Panc1 (cell line): ENCODE results near the gene ZBTB37. TPM values are rescaled to one million over a fixed set of nuclear protein-coding genes. Genes with fewer than 3 reads are reported as not detected.

Experiments
- ATAC-seq: fragments of 200-7000 bp; cut with Tn5 transposase; 2 replicates; pipeline ENCODE4 v1.9.1; 2020; ENCODE audit warnings: mild to moderate bottlenecking, moderate library complexity
- BruUV-seq: library from RNA; stranded (reverse); fragments of 400-500 nt; replicated peaks from 2 replicates; lab custom pipeline; 2021; lab: Mats Ljungman, UMichigan
- CTCF ChIA-PET: fragments of 300-600 bp; sonication (Branson Sonifier 250); formaldehyde crosslinking; loops from one replicate; lab custom pipeline; 2022; ENCODE audit warnings: antibody characterized with exemption; lab: Charles Lee
- POLR2A ChIA-PET: fragments of 300-600 bp; sonication (Branson Sonifier 250); formaldehyde crosslinking; loops from one replicate; lab custom pipeline; 2022; ENCODE audit warnings: antibody characterized with exemption; lab: Charles Lee
- DNase-seq: peaks from one replicate; pipeline ENCODE4 v3.0.0-alpha.2; 2010; ENCODE audit warnings: low read depth, low spot score
- H3K27ac ChIP-seq: 2 replicates; pipeline ENCODE4 v1.5.1; 2011; ENCODE audit warnings: mild to moderate bottlenecking, low read length, inconsistent platforms
- H3K27me3 ChIP-seq: fragments of 200-500 bp; sonication (Bioruptor generic); 2 replicates; pipeline ENCODE4 v1.6.0; 2014; ENCODE audit warnings: low read length, inconsistent platforms; ENCODE audit not compliant: control insufficient read depth, insufficient read depth
- H3K36me3 ChIP-seq: fragments of 200-500 bp; sonication (Bioruptor generic); 2 replicates; pipeline ENCODE4 v1.5.1; 2014; ENCODE audit warnings: inconsistent platforms, mild to moderate bottlenecking, low read length, moderate library complexity; ENCODE audit not compliant: control insufficient read depth, insufficient read depth
- H3K4me1 ChIP-seq: 2 replicates; pipeline ENCODE4 v1.5.1; 2011; ENCODE audit warnings: inconsistent platforms, mild to moderate bottlenecking, low read length, moderate library complexity; ENCODE audit not compliant: control insufficient read depth, insufficient read depth
- H3K4me3 ChIP-seq, 2 experiments: 2 replicates each; pipeline ENCODE4 v1.5.1; 2011 to 2012; ENCODE audit warnings: low read depth in 2 of 2, low read length in 2 of 2, mild to moderate bottlenecking in 2 of 2, inconsistent platforms in 1 of 2, moderate library complexity in 1 of 2
- H3K9me3 ChIP-seq: fragments of 200-500 bp; sonication (Bioruptor generic); 2 replicates; pipeline ENCODE4 v1.5.1; 2014; ENCODE audit warnings: low read depth, mild to moderate bottlenecking, inconsistent platforms, low read length, moderate library complexity; ENCODE audit not compliant: control insufficient read depth, insufficient read depth
- POLR2AphosphoS5 ChIP-seq: IDR thresholded peaks from 2 replicates; pipeline ENCODE4 v1.6.1; 2012; ENCODE audit warnings: mild to moderate bottlenecking, low read depth, low read length, moderate library complexity
- SIN3A ChIP-seq: IDR thresholded peaks from 2 replicates; pipeline ENCODE4 v1.6.1; 2012; ENCODE audit warnings: low read depth, mild to moderate bottlenecking, low read length, moderate library complexity, borderline replicate concordance; ENCODE audit not compliant: insufficient read depth
- TCF7L2 ChIP-seq: IDR thresholded peaks from 2 replicates; pipeline ENCODE4 v1.6.1; 2011; ENCODE audit warnings: mild to moderate bottlenecking, low read depth, low read length, inconsistent platforms
- in situ Hi-C: cut with HindIII; loops from 2 replicates; pipeline ENCODE4 v1.10.0; 2016; ENCODE audit warnings: low sequenced_read_pairs, low pct_unique_long_range_greater_than_20kb
- intact Hi-C: fragments of 100-400 bp; cut with micrococcal nuclease; formaldehyde crosslinking; loops from one replicate; pipeline ENCODE4 v1.10.0; 2022; ENCODE audit not compliant: unreplicated experiment
- total RNA-seq: library from RNA; stranded (reverse); gene quantifications from one replicate; pipeline ENCODE4 v1.2.1, GENCODE V29; 2021; ENCODE audit not compliant: unreplicated experiment
- TF ChIP-seq, protein P1 (sequence below): fragments of 450-650 bp; IDR thresholded peaks from 2 replicates; pipeline ENCODE4 v1.5.1; 2017; ENCODE audit warnings: mild to moderate bottlenecking
- TF ChIP-seq, protein P2 (sequence below), 2 experiments: IDR thresholded peaks; 2 replicates each; pipeline ENCODE4 v1.6.1; 2011 to 2012; ENCODE audit warnings: low read depth in 2 of 2, control low read depth in 1 of 2, low read length in 1 of 2, mild to moderate bottlenecking in 1 of 2, moderate library complexity in 1 of 2; ENCODE audit not compliant: insufficient read depth in 1 of 2

Gene ZBTB37
- total RNA-seq, 1 experiment from 2014 or later = 11.6 TPM

DNA sequence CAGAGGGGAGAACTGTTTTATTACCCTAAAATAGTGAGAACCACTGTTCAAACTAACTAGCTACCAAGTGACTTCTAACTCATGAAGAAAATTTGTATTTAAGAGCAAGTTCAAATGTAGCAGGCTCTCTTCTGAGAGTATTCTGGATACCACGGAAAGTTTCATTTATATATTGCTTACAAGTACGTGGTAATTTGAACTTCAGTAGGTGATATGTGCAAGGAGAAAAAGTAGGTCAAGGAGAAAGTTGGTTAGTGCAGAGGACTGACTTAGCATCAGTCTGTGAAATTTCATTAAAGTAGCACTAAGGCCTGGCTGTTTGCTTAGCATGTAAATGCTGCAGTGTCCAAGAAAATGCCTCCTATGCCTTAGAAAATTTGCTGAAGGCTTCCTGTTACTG, 32.2 kb downstream of the ZBTB37 start:
- in situ Hi-C loops (no loop called here), intact Hi-C loops (no loop called here)
- TF ChIP-seq, protein P1, sequence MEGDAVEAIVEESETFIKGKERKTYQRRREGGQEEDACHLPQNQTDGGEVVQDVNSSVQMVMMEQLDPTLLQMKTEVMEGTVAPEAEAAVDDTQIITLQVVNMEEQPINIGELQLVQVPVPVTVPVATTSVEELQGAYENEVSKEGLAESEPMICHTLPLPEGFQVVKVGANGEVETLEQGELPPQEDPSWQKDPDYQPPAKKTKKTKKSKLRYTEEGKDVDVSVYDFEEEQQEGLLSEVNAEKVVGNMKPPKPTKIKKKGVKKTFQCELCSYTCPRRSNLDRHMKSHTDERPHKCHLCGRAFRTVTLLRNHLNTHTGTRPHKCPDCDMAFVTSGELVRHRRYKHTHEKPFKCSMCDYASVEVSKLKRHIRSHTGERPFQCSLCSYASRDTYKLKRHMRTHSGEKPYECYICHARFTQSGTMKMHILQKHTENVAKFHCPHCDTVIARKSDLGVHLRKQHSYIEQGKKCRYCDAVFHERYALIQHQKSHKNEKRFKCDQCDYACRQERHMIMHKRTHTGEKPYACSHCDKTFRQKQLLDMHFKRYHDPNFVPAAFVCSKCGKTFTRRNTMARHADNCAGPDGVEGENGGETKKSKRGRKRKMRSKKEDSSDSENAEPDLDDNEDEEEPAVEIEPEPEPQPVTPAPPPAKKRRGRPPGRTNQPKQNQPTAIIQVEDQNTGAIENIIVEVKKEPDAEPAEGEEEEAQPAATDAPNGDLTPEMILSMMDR = no peak
- no peak for TF ChIP-seq POLR2AphosphoS5
- TF ChIP-seq, protein P2, sequence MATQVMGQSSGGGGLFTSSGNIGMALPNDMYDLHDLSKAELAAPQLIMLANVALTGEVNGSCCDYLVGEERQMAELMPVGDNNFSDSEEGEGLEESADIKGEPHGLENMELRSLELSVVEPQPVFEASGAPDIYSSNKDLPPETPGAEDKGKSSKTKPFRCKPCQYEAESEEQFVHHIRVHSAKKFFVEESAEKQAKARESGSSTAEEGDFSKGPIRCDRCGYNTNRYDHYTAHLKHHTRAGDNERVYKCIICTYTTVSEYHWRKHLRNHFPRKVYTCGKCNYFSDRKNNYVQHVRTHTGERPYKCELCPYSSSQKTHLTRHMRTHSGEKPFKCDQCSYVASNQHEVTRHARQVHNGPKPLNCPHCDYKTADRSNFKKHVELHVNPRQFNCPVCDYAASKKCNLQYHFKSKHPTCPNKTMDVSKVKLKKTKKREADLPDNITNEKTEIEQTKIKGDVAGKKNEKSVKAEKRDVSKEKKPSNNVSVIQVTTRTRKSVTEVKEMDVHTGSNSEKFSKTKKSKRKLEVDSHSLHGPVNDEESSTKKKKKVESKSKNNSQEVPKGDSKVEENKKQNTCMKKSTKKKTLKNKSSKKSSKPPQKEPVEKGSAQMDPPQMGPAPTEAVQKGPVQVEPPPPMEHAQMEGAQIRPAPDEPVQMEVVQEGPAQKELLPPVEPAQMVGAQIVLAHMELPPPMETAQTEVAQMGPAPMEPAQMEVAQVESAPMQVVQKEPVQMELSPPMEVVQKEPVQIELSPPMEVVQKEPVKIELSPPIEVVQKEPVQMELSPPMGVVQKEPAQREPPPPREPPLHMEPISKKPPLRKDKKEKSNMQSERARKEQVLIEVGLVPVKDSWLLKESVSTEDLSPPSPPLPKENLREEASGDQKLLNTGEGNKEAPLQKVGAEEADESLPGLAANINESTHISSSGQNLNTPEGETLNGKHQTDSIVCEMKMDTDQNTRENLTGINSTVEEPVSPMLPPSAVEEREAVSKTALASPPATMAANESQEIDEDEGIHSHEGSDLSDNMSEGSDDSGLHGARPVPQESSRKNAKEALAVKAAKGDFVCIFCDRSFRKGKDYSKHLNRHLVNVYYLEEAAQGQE (IDR thresholded peaks at IDR 0.05; ENCODE audit: insufficient read depth in 1 of 2, low read depth in 2 of 2, low read length in 1 of 2) = no peak
- TF ChIP-seq TCF7L2 = no peak
- TF ChIP-seq SIN3A = no peak
- DNase-seq = no peak
- H3K27me3 ChIP-seq = no peaks in the 10 kb centered on the region
- H3K27ac ChIP-seq = no peak overlapping the region
- CTCF ChIA-PET = no interaction called here
- no peak overlapping the region for H3K4me3 ChIP-seq
- no TSS peak for BruUV-seq
- no peaks in the 10 kb centered on the region for H3K9me3 ChIP-seq
- H3K36me3 ChIP-seq = no peaks in the 10 kb centered on the region
- no peaks in the 10 kb centered on the region for H3K4me1 ChIP-seq
- ATAC-seq = no peak
- POLR2A ChIA-PET = no interaction called here

DNA sequence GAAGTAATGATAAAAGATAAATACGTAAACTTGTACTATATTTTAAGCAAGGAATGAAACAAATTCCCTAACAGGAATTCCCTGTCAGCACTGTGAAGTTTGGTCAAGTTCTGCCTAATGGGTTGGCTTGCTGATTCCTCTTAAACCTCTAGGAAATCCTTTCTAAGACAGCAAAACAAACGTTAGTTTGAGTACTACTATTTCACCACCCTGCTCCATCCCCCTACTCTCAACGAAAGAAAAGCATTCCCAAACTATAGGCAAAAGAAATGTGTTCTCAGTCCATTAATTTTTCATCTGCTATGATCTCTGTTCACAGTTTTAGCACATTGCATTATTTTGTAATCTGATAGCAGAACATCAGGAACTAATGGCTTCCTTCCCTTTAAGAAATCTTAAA, 32.8 kb downstream of the ZBTB37 start:
- POLR2A ChIA-PET = interaction anchor here (0.7 kb wide), 1 partner anchor 111 kb away, joined by 7 read pairs; no protein-coding TSS in a partner anchor
- TF ChIP-seq POLR2AphosphoS5 (no peak), TCF7L2 (no peak), SIN3A (no peak)
- TF ChIP-seq, protein P2 (IDR thresholded peaks at IDR 0.05; ENCODE audit: insufficient read depth in 1 of 2, low read depth in 2 of 2, low read length in 1 of 2) = no peak
- TF ChIP-seq, protein P1 = no peak
- no peaks in the 10 kb centered on the region for H3K36me3 ChIP-seq
- H3K4me1 ChIP-seq = no peaks in the 10 kb centered on the region
- DNase-seq = no peak
- CTCF ChIA-PET = no interaction called here
- no peaks in the 10 kb centered on the region for H3K9me3 ChIP-seq
- H3K27me3 ChIP-seq = no peaks in the 10 kb centered on the region
- no peak overlapping the region for H3K4me3 ChIP-seq
- H3K27ac ChIP-seq = no peak overlapping the region
- intact Hi-C loops = no loop called here
- ATAC-seq = no peak
- in situ Hi-C loops = no loop called here
- BruUV-seq = no TSS peak
